Activated T-helper 1 cell treated with Interleukin-2 at 50 U/mL for 16 hours (primary cell): ENCODE measurements around the gene S1PR2.
"Not testable (repeated sequence)": the region's sequence is repeated elsewhere in the genome, so short reads cannot be mapped to it uniquely, and the experiment has no call there.

Experiments used
- DNase-seq: peaks from one replicate; pipeline ENCODE4 v3.0.0-alpha.2; 2020; ENCODE audit warnings: low read depth

Gene S1PR2

DNA sequence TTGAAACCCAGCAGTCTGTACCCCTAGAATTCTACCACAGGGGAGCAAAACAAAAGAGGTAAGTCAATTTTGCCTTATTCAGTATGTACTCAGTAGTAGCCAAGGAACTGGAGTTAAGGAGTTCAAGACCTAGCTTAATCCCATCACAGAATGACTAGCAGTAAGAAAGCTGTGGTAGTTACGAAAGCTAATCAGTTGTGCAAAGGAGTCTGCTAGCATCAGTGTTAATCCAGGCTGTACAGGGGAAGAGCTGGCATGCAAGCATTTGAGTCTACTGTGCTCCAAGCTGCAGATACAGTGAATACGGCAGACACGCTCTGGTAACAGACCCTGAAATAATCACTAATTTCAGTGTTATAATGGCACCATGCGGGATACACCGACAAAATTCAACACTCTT lies 41.1 kb downstream of the S1PR2 start:
- DNase-seq, result no peak

- DNase-seq, result no peak
Observed at GRCh38 chr19:10189616-10190015, 41.5 kb downstream of the S1PR2 start.

- DNase-seq, result no peak
Observed at GRCh38 chr19:10187315-10187714, 43.8 kb downstream of the S1PR2 start.

DNA sequence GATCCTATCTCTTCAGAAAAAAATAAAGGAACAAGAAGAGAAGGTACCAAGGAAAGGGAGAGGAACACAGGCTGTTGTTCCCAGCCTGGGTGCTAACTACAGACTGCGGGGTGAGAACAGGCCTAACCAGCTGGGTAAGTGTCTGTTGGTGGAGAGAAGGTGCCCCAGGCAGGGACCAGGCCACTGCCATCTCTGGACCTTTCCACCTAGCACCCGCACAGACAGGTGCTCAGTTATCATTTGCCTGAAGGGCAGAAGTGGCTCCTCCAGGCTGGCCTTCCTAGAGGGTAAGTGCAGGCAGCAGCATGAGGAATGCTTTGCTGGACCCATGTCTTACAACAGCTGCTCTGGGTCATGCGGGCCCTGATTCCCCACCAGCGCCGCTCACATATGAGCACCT lies 46.5 kb downstream of the S1PR2 start:
- no peak for DNase-seq

DNA sequence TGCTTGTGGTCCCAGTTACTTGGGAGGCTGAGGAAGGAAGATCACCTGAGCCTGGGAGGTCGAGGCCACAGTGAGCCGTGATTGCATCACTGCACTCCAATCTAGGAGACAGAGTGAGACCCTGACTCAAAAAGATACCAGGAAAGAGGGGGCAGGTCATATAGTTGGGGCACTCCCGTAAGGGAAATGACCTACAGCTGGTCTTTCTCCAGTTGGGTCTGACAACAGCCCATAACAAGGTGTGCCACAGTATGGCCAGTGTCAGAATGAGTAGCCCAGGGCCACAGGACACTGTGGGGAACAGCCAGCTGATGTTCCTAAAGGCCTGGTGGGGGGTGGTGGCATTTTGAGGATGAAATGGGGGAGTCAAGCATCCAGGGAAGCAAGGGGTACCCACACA lies 47.2 kb downstream of the S1PR2 start:
- no peak for DNase-seq

GRCh38 chr19:10182847-10183246 lies 48.3 kb downstream of the S1PR2 start:
- DNase-seq, result no peak

- no peak for DNase-seq
Observed at GRCh38 chr19:10182076-10182475, 49.1 kb downstream of the S1PR2 start.

- no peak for DNase-seq
Observed at GRCh38 chr19:10180459-10180858, 50.7 kb downstream of the S1PR2 start.

DNA sequence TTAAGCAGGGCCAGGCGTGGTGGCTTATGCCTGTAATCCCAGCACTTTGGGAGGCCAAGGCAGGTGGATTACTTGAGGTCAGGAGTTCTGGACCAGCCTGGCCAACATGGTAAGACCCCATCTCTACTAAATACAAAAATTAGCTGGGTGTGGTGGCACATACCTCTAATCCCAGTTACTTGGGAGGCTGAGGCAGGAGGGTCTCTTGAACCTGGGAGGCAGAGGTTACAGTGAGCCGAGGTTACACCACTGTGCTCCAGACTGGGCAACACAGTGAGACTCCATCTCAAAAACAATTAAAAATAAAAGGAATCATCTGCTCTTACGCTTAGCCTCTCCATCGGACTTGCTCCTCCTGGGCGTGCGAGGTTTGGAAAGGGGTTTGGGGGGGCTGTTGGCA lies 51.1 kb downstream of the S1PR2 start:
- not testable (repeated sequence) for DNase-seq

DNA sequence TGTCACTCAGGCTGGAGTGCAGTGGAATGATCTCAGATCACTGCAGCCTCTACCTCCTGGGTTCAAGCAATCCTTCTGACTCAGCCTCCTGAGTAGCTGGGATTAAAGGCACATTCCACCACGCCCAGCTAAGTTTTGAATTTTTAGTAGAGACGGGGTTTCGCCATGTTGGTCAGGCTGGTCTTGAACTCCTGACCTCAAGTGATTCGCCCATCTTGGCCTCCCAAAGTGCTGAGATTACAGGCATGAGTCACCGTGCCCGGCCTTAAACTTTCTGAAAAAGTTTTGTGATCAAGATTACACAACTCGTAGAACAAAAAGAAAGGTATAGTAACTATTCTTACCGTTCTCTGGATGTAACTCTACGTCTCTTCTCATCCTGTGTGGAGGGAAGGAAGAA lies 57.6 kb downstream of the S1PR2 start:
- DNase-seq, result no peak
